Measurements from ENCODE around the gene TCEA2.

The TCEA2 gene

GRCh38 chr20:64069614-64070243 is 6.7 kb downstream of the TCEA2 start:
- Mint-ChIP-seq H3K36me3 (peaks cover 2 to 13% of the 10 kb centered on the region in 2 donors), H3K27ac (peak overlapping the region; percentile 20), H3K9me3 (no peaks in the 10 kb centered on the region), H3K4me1 (peaks cover 49 to 82% of the 10 kb centered on the region in 2 donors), H3K4me3 (no peak overlapping the region), H3K27me3 (no peaks in the 10 kb centered on the region)
- ATAC-seq (replicated peaks) = no peak
- no peak for DNase-seq

GRCh38 chr20:64070244-64070993 is 7.4 kb downstream of the TCEA2 start:
- DNase-seq (no peak), ATAC-seq (replicated peaks) (no peak)
- peaks cover 45 to 82% of the 10 kb centered on the region in 2 donors for H3K4me1 Mint-ChIP-seq
- peaks cover 3 to 19% of the 10 kb centered on the region in 2 donors for H3K36me3 Mint-ChIP-seq
- no peaks in the 10 kb centered on the region for H3K27me3 Mint-ChIP-seq
- H3K4me3 Mint-ChIP-seq = no peak overlapping the region
- peak overlapping the region; percentile 54 for H3K27ac Mint-ChIP-seq
- no peaks in the 10 kb centered on the region for H3K9me3 Mint-ChIP-seq

DNA sequence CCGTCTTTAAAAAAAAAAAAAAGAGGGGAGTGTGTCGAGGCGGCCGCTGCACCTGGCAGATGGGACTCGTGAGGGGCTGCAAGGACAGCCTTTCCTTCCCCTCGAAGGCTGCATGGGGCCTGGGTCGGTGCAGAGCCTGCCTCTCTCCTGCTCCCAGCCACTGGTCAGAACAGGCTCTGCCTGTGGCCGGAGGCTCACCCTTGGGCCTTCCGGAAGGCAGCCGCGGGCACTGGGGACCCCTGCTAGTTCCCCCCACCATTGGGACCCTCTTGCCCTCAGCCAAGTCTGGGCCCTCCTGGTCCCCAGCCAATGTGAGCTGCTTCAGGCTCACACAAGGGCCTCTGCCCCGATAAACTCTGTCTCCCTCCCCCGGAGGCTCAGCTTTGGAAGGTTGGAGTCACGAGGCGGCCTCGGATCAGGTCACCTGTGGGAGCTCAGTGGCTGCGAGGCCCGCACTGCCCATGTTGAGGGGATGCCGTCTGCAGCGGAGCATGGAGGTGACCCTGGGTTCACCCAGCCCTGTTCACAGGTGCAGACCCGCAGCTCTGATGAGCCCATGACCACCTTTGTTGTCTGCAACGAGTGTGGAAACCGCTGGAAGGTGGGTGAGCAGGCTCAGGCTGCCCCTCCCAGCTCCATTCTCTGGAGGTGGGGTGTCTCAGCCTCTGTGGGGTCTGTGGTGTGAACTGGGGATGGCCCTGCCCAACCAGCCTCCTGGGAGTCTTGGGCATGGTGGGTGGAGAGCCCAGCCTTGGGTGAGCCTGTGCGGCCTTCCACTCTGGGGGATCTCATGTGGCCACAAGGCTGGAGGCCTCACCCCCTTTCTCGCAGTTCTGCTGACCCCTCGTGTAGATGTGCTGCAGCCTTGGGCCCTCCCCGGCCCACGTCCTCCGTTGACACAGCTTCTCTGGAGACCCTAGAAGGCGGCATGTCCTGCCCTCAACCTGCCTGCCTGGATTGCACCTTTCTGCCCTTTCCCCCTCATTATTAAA is 8.6 kb downstream of the TCEA2 start:
- H3K4me1 Mint-ChIP-seq = peaks cover 41 to 82% of the 10 kb centered on the region in 2 donors
- no peaks in the 10 kb centered on the region for H3K9me3 Mint-ChIP-seq
- no peak for DNase-seq
- H3K4me3 Mint-ChIP-seq = peak overlapping the region in 1 of 2 donors; percentile 15
- peaks cover 10 to 25% of the 10 kb centered on the region in 2 donors for H3K36me3 Mint-ChIP-seq
- H3K27me3 Mint-ChIP-seq = no peaks in the 10 kb centered on the region
- ATAC-seq (replicated peaks) = peak; percentile 3
- peak overlapping the region; percentile 87 for H3K27ac Mint-ChIP-seq

- H3K4me3 Mint-ChIP-seq = no peak overlapping the region
- H3K9me3 Mint-ChIP-seq = no peaks in the 10 kb centered on the region
- H3K27ac Mint-ChIP-seq = peak overlapping the region; percentile 87
- DNase-seq = no peak
- peaks cover 12 to 29% of the 10 kb centered on the region in 2 donors for H3K36me3 Mint-ChIP-seq
- no peak for ATAC-seq (replicated peaks)
- H3K4me1 Mint-ChIP-seq = peaks cover 42 to 82% of the 10 kb centered on the region in 2 donors
- H3K27me3 Mint-ChIP-seq = no peaks in the 10 kb centered on the region
These were observed 9.6 kb downstream of the TCEA2 start for GRCh38 chr20:64072498-64073063.

GRCh38 chr20:64073476-64074183 is 10.6 kb downstream of the TCEA2 start:
- Mint-ChIP-seq H3K9me3 (no peaks in the 10 kb centered on the region), H3K27me3 (no peaks in the 10 kb centered on the region), H3K27ac (no peak overlapping the region), H3K4me1 (peaks cover 38 to 84% of the 10 kb centered on the region in 2 donors), H3K4me3 (no peak overlapping the region), H3K36me3 (peaks cover 14 to 33% of the 10 kb centered on the region in 2 donors)
- DNase-seq = no peak
- ATAC-seq (replicated peaks) = no peak

- Mint-ChIP-seq H3K9me3 (no peaks in the 10 kb centered on the region), H3K4me3 (no peak overlapping the region), H3K4me1 (peaks cover 38 to 84% of the 10 kb centered on the region in 2 donors), H3K36me3 (peaks cover 19 to 33% of the 10 kb centered on the region in 2 donors), H3K27ac (peak overlapping the region; percentile 7), H3K27me3 (no peaks in the 10 kb centered on the region)
- DNase-seq = no peak
- no peak for ATAC-seq (replicated peaks)
These were observed 11.3 kb downstream of the TCEA2 start for GRCh38 chr20:64074184-64074789.

DNA sequence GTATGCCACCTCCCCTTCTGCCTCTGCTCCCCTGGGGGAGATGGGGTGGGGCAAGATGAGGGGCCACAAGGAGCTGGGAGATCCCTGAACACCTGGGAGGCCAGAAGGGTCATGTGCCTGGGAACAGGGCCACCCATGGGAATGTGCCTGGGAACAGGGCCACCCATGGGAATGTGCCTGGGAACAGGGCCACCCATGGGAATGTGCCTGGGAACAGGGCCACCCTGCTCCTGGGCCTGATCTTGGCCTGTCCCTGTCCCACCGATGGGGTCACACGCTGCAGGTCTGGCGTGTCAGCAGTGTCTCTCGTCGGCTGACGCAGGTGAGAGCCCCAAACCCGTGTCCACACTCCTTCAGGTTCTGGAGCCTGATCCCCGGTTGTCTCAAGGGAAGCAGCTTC is 12.0 kb downstream of the TCEA2 start:
- Mint-ChIP-seq H3K27ac (peak overlapping the region; percentile 76), H3K4me3 (no peak overlapping the region), H3K27me3 (no peaks in the 10 kb centered on the region), H3K4me1 (peaks cover 38 to 78% of the 10 kb centered on the region in 2 donors), H3K9me3 (no peaks in the 10 kb centered on the region), H3K36me3 (peaks cover 19 to 33% of the 10 kb centered on the region in 2 donors)
- no peak for DNase-seq
- ATAC-seq (replicated peaks) = no peak

- Mint-ChIP-seq H3K4me3 (no peak overlapping the region), H3K27ac (peak overlapping the region; percentile 76), H3K27me3 (no peaks in the 10 kb centered on the region), H3K9me3 (no peaks in the 10 kb centered on the region), H3K4me1 (peaks cover 42 to 81% of the 10 kb centered on the region in 2 donors), H3K36me3 (peaks cover 19 to 33% of the 10 kb centered on the region in 2 donors)
- no peak for DNase-seq
- no peak for ATAC-seq (replicated peaks)
These were observed 12.6 kb downstream of the TCEA2 start for GRCh38 chr20:64075556-64075955.

DNA sequence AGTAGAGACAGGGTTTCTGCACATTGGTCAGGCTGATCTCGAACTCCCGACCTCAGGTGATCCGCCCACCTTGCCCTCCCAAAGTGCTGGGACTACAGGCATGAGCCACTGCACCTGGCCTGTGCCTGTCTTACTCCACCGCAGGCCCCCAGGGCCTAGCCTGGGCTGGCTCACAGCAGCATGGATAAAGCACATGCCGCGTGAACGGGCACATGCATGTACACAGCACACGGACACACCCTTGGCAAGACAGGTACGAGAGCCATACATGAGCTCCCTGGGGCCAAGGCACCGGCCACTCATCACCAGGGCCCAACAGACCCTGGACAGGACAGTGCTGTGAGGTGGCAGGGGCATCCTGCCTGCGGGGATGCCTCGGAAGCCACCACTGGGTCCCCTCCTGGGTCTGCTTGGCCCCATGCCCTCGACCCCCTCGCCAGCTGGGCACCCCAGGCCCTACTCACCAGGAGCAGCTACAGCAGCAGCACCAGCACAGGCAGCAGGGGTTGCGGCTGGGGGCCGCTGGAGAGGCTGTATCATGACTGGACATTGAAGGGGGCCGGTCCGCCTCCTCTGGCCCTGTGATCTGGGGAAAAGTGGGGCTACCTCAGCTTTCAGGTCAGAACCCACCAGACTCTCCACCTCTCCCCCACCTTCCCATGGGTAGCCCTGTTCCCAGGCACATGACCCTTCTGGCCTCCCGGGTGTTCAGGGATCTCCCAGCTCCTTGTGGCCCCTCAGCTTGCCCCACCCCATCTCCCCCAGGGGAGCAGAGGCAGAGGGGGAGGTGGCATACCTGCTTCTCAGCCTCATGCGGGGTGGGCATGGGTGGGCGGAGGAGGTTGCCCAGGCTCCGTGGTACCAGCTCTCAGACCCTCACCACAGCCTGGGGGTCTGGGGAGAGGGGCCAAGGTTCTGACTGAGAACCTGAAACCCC is 13.3 kb downstream of the TCEA2 start:
- Mint-ChIP-seq H3K9me3 (no peaks in the 10 kb centered on the region), H3K4me3 (peak overlapping the region; percentile 94 to 97), H3K27ac (peak overlapping the region; percentile 96), H3K36me3 (peaks cover 19 to 33% of the 10 kb centered on the region in 2 donors), H3K27me3 (no peaks in the 10 kb centered on the region), H3K4me1 (peaks cover 43 to 83% of the 10 kb centered on the region in 2 donors)
- ATAC-seq (replicated peaks) = no peak
- DNase-seq = no peak

DNA sequence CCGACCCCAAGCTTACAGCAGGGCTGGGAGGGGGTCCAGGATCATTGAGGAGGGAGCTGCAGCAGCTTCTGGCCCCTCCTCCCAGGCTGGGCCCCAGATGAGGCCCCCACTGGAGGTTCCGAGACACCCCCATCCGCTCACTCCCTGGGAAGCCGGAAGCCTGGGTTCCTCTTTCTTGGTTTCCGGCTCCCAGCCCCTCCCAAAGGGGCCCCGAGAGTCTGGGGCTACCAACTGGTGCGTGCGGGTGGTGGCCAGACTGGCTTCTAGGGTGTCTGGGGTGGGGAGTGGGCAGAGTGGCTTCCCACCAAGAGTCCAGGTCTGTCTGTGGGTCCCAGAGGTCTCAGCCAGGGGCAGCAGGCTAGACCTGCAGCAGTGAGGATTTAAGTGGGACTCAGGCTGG is 14.1 kb downstream of the TCEA2 start:
- peak; percentile 49 for DNase-seq
- Mint-ChIP-seq H3K27me3 (no peaks in the 10 kb centered on the region), H3K9me3 (no peaks in the 10 kb centered on the region), H3K4me1 (peaks cover 43 to 83% of the 10 kb centered on the region in 2 donors), H3K27ac (peak overlapping the region; percentile 96), H3K4me3 (peak overlapping the region; percentile 94 to 97), H3K36me3 (peaks cover 19 to 27% of the 10 kb centered on the region in 2 donors)
- peak; percentile 20 to 23 for ATAC-seq (replicated peaks)

DNA sequence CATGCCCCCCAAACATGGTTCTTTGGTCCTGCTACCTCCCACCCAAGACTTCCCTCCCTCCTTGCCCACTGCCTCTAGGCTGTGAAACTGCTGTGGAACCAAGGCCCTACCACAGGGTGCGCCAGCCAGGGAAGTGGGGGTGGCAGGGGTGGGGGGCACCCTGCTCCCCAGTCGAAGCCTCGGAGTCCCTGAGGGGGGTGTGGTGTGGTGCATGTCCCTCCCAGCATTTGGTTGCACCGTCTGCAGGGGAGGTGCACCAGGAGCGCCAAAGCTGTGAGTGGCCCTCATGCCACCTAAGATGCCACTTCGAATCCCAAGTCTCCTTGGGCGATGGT is 14.5 kb downstream of the TCEA2 start:
- Mint-ChIP-seq H3K4me1 (peaks cover 43 to 83% of the 10 kb centered on the region in 2 donors), H3K27ac (peak overlapping the region; percentile 96), H3K36me3 (peaks cover 19 to 24% of the 10 kb centered on the region in 2 donors), H3K27me3 (no peaks in the 10 kb centered on the region), H3K9me3 (no peaks in the 10 kb centered on the region), H3K4me3 (peak overlapping the region; percentile 94 to 97)
- ATAC-seq (replicated peaks) = peak in 1 of 2 donors; percentile 2
- DNase-seq = no peak

- peaks cover 47 to 88% of the 10 kb centered on the region in 2 donors for H3K4me1 Mint-ChIP-seq
- peak; percentile 66 for DNase-seq
- ATAC-seq (replicated peaks) = peak; percentile 51 to 59
- H3K27me3 Mint-ChIP-seq = peaks cover 0 to 1% of the 10 kb centered on the region in 2 donors
- peak overlapping the region; percentile 96 for H3K27ac Mint-ChIP-seq
- peaks cover 19 to 24% of the 10 kb centered on the region in 2 donors for H3K36me3 Mint-ChIP-seq
- peak overlapping the region; percentile 94 to 97 for H3K4me3 Mint-ChIP-seq
- no peaks in the 10 kb centered on the region for H3K9me3 Mint-ChIP-seq
These were observed 15.0 kb downstream of the TCEA2 start for GRCh38 chr20:64077876-64078551.

Measured in stimulated activated naive B cell treated with anti-CD40 and anti-IgM and Interleukin-4, amounts not matched to agents 10 μg/mL and 1 μg/mL and 100 μg/mL, for 72 hours (primary cell).